Heart left ventricle (tissue), 13 donors: Measurements from ENCODE around the gene RRP8.

Source experiments
- CTCF ChIP-seq, 12 donors: fragments of 200-600 bp; sonication (generic) in 4 of 12; IDR thresholded peaks; one replicate each; pipeline versions ENCODE4 v1.5.0 to v1.8.0; 2018 to 2022; ENCODE audit warnings: antibody characterized with exemption in 12 of 12, mild to moderate bottlenecking in 5 of 12
- POLR2A ChIP-seq, 2 donors: fragments of 450-650 bp; IDR thresholded peaks; one replicate each; pipeline ENCODE4 v1.6.1; 2017; ENCODE audit warnings: antibody characterized with exemption in 2 of 2, mild to moderate bottlenecking in 2 of 2, moderate library complexity in 2 of 2
- donor health status: ischemic (EF 13 %, LVEDD 7.1; RV severe dilation, severe dysfunction).
- donor health status: DM: no; HTN: yes; CAD: no.
- donor health status: DM: no; HTN: no; CAD: no.
- donor health status: ischemic (EF 25% LVEDD 6.9; RV normal size, moderate dysfunction).
- donor health status: ischemic (EF 25% LVEDD 5.7; RV mildly dilated, moderate dysfunction).
- donor health status: ischemic (EF 35%, LVEDD 5.7; RV mildly dilated, moderate dysfunction).
- donor health status: nonischemic (EF 11% LVEDD 7.7; RV severe dilation, severe dysfunction).
- donor health status: DM: yes; HTN: yes; CAD: no.
- donor health status: PGD.
- donor health status: ischemic (EF 29% LVEDD 5.4; RV normal size, mild dysfunction).
- donor health status: nonischemic (EF 23%, LVEDD 6.1; RV moderate dilation, normal function).

- TF ChIP-seq POLR2A (IDR thresholded peaks at IDR 0.05): no peak
- TF ChIP-seq CTCF (IDR thresholded peaks at IDR 0.05): no peak
Observed at GRCh38 chr11:6630632-6631291, 27.3 kb upstream of the RRP8 start.
